UCSD-AML1 (cell line): Measurements from ENCODE around the gene PPT1.

Experiments
- DNase-seq: peaks from one replicate; lab custom pipeline; 2025; ENCODE audit not compliant: unreplicated experiment; lab: John Stamatoyannopoulos, UW

Gene PPT1

GRCh38 chr1:40096977-40097782, at the start of gene PPT1:
Gene PPT1 (minus strand): TSS chr1:40097252. CDS start chr1:40097238, 14 bp downstream.
- peak; percentile 76 for DNase-seq

DNA sequence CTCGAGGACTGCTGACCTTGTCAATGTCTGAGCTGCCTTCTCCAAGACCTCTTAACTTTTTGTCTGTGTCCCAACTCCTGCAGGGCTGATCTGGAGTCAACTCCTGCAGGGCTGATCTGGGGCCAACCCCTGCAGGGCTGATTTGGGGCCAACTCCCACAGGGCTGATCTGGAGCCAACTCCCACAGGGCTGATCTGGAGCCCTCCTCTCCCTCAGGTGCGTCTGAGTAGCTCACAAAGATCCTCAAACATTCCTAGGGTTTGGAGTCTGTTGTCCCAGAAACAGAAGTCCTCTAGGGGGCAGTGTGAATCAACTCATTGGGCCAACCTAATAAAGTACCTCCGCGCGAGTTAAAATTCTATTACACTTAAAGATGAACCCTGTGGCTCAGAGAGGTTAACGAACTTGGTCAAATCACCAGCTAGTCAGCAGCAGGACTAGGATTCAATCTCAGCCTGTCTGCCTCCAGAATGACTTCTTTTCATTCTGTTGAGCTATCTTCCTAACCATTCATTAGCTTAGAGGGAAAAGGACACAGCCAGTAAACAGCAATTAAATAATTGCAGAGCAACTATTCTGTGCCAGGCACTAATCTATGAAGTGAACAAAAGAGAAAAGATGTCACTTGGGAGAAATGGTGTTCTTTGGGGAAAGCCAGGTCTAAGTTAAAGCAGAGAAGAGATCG, 47.0 kb upstream of the PPT1 start:
- peak; percentile 36 for DNase-seq

GRCh38 chr1:40141878-40142535, 45.0 kb upstream of the PPT1 start:
- no peak for DNase-seq

DNA sequence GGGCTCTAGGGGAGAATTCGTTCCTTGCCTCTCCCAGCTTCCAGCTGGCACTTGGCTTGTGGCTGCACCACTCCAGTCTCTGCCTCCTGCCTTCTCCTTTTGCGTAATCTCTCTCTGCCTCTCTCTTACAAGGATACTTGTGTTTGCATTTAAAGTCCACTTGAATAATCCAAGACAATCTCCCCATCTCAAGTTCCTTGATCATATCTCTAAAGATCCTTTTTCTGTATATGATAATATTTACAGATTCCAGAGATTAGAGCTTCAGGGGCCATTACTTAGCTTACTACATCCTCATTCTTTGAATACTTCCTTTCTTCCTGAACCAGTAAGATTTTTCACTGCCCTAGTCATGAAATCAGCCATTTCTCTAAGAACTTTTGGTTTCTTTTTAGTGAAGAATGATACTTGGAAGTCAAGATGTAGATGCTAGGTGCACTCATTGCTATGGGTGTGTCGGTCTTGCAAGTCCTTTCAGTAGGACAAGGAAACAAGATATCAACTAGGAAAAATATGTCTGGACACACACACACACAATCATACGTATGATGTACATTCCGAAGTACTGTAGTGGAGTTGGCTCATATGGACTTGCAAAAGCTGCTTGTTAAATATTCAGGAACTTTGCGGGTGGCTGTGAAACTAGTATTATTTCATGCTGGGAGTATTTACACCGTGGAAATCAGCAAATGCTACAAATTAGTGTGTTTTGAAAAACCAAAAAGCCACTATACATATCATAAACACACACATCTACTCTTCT, 43.3 kb upstream of the PPT1 start:
- no peak for DNase-seq

DNA sequence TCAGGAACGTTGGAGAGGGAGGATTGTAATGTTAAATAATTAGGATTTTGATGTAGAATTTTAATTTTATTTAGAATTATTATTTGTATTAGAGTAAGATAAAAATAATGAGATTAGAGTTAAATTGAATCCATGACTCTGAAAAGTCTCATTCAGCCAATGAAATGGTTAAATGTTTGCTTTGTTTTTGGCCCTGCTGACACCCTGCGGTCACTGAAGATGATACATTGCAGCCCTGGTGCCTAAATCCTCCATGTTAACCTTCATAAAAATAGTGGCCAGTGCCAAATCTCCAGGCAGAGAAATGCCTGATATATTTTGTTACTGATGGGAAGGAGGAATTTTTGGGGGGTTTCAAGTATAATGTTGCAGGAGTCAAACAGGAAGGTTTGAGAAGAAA, 36.8 kb upstream of the PPT1 start:
- no peak for DNase-seq

DNA sequence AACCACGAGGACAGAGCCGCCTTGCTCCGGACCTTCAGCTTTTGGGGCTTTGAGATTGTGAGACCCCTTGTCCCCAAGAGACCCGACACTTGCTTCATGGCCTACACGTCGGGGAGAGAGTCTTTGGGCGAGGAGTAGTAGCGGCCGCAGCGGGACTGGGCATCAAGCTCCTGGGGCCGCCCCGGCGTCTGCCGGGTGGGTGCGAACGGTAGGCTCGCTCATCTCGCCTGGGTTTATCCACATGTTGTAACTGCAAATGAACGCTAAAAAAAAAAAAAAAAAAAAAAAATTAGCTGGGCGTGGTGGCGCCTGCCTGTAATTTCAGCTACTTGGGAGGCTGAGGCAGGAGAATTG, 36.2 kb upstream of the PPT1 start:
- no peak for DNase-seq

- no peak for DNase-seq
Measured at GRCh38 chr1:40132383-40133311, 35.6 kb upstream of the PPT1 start.

DNA sequence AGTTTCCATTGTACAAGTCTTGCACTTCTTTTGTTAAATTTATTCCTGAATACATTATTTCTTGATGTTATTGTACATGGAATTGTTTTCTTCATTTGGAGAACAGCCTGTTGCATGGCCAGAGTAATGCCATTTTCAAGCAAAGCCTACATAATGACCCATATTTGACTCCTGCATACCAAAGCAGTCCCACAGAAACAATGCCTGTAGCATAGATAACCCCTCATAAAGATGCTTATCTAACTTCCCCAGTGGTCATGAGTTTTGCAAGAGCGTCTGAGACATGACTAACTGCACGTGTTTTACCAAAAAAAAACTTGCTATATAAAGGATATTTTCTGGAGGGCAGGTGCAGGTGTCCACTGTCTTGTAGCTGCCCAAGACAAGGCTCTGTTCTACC, 33.8 kb upstream of the PPT1 start:
- DNase-seq = no peak

- DNase-seq = no peak
Measured at GRCh38 chr1:40122855-40123254, 25.8 kb upstream of the PPT1 start.

DNA sequence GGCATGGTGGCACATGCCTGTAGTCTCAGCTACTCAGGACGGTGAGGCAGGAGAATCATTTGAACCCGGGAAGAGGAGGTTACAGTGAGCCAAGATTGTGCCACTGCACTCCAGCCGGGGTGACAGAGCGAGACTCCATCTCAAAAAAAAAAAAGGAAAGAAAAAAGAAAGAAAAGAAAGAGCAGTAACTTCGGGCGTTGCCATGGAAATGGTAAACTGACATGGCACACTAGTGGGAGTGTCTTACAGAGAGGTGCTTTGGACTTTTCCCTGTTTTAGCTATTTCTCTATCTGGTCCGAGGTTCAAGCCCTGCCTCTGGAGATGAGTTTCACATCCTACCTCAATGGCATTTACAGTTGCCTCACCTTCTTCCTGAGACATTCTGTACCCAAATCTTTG, 23.1 kb upstream of the PPT1 start:
- DNase-seq = no peak

DNA sequence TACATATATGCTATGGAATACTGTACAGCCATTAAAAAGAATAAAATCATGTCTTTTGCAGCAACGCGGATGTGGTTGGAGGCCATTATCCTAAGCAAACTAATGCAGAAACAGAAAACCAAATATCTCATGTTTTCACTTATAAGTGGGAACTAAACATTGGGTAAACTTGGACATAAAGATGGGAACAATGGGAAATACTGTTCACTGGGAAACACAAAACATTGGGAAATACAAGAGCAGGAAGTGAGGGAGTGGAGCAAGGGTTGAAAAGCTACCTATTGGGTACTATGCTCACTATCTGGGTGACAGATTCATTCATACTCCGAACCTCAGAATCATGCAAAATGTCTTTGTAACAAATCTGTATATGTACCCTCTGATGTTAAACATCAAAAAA, 17.3 kb upstream of the PPT1 start:
- DNase-seq = no peak

DNA sequence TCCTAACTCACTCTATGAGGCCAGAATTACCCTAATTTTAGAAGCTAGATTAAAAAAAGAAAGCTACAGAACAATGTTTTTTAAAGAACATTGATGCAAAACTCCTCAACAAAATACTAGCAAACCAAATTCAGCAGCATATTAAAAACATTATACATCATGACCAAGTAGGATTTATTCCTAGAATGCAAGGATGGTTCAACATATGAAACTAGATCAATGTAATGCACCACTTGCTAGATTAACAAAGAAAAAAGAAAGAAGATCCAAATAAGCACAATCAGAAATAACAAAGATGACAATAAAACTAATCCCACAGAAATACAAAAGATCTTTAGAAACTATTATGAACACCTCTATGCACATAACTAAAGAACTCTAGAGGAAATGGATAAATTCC, 13.3 kb upstream of the PPT1 start:
- no peak for DNase-seq

DNA sequence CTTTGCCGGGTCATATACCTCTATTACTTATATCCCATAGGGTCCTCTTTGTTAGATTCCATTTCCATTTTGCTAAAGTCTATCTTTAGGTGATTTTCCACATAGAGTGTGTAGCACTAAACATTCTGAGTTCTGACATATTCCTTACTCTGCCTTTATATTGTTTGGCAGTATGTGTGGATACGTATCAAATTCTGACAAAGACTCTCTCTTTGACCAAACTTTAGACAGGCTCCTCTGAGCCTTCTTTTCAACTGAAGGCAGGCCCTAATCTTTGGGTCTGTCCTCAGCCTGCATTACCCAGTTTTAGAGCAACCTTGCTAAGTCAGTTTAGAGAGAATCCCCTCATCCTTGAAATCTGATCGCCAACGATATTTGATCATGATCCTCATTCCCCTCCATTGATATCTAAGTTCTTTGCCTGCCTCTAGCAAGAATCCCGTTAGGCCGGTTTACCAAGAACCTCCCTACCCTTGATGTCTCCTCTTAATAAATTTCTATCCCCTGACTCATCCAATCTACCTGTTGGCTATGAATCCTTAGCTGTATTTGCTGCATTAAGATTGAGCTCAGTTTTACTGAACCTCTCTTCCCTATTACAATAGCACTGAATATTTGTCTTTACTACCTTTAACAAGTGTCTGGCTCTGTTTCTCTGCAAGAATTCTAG, 10.4 kb upstream of the PPT1 start:
- no peak for DNase-seq

DNA sequence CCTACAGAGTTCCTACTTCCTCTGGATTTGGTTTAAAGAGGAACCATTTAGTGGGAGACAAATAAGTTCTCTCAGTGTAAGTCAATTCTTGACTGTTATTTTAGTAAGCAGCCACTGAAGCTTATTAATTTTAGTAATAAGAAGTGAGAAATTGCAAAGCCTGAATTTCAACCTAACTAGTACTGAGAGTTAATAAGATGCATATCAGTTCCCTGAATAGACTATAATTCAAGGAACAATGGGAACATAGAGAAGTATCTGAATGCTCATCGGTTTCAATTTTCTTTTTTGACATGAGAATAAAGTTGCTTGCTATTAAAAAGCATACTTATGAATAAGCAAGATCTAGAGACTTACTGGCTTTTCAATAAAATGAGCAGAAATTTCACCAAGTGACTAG, 8.0 kb upstream of the PPT1 start:
- no peak for DNase-seq

GRCh38 chr1:40102896-40103295, 5.8 kb upstream of the PPT1 start:
- no peak for DNase-seq

GRCh38 chr1:40102038-40102437, 5.0 kb upstream of the PPT1 start:
- no peak for DNase-seq

DNA sequence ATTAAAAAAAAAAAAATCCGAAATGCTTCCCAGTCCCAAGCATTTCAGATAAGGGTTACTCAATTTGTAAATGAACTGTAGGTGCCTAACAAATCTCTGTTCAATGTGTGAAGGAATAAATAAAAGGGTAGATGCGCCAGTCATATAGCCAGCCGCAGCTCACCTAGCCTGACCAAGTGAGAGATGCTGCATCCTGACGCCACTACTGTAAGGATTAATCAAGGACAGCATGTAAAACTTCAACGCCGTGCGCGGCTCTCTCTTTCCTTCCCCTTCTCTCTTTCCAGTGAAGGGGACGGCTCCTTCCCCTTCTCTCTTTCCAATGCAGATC, 441 bp downstream of the PPT1 start:
- DNase-seq = no peak

DNA sequence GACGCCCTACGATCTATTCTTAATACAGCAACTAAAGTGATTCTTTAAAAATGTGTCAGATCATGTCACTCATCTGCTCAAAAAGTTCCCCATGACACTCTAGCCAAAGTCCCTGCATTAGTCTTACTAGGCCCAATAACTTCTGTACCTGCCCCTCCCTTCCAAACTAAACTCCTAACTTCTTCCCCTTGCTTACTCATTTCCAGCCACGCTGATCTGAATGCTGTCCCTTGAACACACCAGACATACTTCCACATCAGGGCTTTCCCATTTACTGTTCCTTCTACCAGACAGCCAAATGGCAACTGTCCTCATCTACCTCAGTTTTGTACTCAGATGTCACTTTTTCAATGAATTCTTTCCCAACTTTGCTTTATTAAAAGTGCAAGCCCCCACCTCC, 1.2 kb downstream of the PPT1 start:
- no peak for DNase-seq

- DNase-seq = no peak
Measured at GRCh38 chr1:40094466-40095110, 2.5 kb downstream of the PPT1 start.
